Cardiac septum (tissue), 1 donor: Measurements from ENCODE around the gene MAPK6. TPM values are rescaled to one million over a fixed set of nuclear protein-coding genes. Genes with fewer than 3 reads are reported as not detected.

Experiments
- DNase-seq: peaks from one replicate; pipeline ENCODE4 v3.0.0-alpha.2; 2020; ENCODE audit warnings: low spot score
- intact Hi-C: fragments of 100-400 bp; cut with DNase I; formaldehyde crosslinking; loops from one replicate; pipeline ENCODE4 v1.14.0; 2022
- total RNA-seq: library from RNA; stranded (reverse); fragmentation: NEBNext Ultra II Directional; extraction: Animal tissue kit (Norgen Biotek cat#: 25700); gene quantifications from one replicate; pipeline ENCODE4 v1.2.1, GENCODE V29; 2021
- donor health status: DM: no; HTN: no; CAD: no.

Gene MAPK6
- total RNA-seq, 1 donor from 2014 or later: 20.1 TPM

DNA sequence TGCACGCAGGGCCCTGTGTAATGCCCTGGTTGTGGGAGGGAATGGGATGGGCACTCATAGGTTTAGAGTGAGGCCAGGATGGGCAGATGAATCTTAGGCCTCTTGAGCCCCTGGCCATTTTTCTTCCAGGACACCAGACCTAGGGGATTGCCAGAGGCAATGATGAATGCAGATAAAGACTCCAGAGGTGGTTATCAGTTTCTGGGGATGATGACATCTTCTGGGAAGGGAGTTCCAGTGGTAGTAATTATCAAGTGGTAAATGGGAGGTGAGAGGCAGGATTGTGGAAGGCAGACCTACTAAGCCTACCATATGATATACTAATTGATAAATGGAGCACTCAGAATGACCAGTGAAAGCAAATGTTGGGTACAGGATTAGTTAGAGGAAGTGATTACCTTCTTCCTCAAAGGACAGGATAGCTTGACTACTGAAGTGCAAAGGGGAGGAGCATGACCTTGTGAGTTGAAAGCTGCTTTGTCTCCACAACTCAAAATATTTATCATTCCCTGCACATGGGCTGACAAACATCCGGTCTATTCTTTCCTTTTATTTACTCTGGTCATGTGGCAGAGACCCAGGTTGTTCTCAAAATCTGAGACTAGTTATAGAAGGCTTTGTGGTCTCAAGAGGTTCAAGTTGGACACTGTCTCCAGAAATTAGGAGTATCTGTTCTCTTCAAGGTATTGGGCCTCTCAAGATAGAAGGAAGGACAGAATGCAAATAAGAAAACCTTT lies 10.2 kb upstream of the MAPK6 start:
- intact Hi-C loops: no loop called here
- no peak for DNase-seq

DNA sequence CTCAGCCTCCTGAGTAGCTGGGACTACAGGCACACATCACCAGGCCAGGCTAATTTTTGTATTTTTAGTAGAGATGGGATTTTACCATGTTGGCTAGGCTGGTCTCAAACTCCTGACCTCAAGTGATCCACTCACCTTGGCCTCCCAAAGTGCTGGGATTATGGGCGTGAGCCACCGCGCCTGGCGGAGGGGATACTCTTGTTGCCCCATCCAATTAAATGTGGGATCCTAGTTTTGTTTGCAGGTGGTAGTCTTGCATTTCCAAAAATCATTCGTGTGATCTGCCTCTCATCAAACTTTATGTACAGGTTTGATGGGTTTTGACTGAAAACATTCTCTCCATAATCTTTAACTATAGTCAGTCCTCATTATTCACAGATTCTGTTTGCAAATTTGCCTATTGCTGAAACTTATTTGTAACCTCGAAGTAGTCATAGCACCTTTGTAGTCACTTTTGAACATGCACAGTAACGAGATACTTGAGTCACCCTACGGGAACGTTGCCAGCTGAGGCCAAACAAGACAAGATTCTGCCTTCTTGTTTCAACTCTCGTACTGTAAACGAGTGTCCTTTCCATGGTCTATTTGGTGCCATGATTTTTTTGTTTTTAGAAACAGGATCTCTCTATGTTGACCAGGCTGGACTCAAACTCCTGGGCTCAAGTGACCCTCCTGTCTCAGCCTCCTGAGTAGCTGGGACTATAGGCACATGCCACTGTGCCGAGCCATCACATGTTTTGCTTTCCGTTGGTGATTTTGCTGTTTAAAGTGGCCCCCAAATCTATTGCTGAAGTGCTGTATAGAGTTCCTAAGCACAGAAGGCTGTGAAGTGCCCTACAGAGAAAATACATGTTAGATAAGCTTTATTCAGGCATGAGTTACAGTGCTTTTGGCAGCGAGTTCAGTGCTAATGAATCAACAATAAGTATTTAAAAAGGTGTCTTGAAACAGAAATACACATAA lies 8.1 kb upstream of the MAPK6 start:
- intact Hi-C loops: no loop called here

DNA sequence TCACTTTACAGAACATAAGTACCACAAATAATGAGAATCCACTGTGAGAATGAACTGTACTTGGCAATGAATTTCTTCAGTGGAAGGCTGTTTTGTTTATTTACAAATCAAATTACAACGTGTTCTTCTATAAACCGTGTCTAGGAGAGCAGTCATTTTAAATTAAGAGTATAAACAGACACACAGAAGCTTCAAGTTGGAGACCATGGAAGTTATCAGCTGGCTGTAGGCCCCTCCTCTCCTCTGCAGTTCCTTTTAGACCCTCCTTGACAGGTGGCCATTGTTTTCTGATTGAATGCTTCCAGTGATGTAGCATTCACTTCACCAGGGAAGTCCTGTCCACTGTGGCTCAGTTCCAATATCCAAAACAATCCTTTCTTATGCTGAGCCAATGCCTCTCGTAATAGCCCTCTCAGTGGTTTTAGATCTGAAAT lies 7.3 kb upstream of the MAPK6 start:
- DNase-seq: no peak
- intact Hi-C loops: no loop called here

More for the DNA sequence above, 8.1 kb upstream of the MAPK6 start:
- DNase-seq: no peak

DNA sequence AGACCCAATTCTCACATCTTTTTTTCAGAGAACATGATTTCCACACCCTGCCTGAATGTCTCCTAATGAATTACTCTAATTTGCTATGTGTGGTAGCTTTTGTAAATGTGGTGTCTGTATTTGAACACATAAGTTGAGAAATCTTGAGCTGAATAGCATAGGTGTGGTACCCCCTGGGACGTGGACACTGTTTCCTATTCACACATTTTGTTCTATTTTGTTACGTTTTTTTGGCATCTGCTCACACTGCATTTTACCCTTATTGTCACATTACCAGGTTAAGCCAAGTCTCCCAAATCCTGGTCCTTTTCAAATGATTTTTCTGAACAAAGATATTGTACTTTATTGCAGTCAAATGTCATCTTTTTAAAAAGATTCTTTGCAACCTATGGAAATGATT lies 6.8 kb upstream of the MAPK6 start:
- intact Hi-C loops: no loop called here
- no peak for DNase-seq

DNA sequence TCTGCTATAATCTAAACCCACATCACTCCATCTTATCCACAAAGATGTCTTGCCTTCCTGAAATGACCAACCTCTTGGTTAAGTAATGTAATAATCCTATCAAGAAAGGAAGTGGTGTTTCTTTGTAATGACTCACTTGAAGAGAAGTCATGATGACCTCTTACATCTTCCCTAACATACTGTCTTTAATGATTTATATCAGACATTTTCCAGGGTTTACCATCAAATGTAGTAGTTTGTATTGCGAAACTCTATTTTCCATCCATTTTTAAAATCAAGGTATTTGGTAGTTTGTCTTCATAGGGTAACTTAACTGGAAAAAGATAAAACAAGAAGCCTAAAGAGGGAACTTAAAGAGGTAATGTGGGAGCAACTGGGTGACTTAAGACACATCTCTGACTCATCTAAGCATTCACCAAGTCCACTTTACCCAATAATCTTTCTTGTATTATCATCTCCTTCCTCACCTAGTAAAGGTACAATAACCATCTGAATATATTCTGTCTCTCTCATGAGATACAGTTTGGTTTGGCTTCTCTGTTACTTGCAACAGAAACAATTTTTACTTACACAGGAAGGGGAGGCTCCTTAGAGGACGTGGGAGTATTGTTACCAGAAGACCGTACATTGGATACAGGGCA lies 5.7 kb upstream of the MAPK6 start:
- intact Hi-C loops: no loop called here
- no peak for DNase-seq

DNA sequence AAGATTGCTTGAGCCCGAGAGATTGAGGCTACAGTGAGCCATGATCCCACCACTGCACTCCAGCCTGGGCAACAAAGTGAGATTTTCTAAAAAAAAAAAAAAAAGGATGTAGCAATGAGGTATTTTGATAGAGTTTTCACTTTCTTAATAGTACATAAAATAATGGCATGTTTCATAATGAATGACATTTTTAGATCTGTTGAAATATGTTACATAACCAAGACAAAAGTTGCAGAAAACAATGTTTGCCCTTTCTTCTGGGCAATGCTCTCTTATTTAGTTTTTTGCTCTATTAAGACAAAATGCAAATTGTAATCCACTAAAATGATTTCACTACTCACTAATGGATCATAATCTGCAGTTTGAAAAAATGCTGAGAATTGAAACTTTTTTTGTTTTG lies 4.4 kb upstream of the MAPK6 start:
- intact Hi-C loops: no loop called here
- no peak for DNase-seq

DNA sequence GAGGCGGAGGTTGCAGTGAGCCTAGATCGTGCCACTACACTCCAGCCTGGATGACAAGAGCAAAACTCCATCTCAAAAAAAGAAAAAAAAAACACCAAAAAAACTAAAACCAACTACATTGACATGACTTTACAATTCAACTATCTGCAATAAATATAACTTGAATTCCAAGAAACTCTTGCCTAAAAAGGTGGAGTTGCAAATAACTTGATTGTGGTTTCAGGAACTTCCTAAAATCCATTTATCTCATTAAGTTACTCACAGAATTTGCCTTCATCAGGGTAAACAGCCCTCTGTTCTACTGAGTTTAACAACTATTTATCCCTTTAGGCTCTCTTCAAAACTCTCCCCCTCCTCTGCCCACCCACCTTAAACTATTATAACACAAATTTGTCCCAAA lies 2.7 kb upstream of the MAPK6 start:
- no peak for DNase-seq
- intact Hi-C loops: no loop called here

DNA sequence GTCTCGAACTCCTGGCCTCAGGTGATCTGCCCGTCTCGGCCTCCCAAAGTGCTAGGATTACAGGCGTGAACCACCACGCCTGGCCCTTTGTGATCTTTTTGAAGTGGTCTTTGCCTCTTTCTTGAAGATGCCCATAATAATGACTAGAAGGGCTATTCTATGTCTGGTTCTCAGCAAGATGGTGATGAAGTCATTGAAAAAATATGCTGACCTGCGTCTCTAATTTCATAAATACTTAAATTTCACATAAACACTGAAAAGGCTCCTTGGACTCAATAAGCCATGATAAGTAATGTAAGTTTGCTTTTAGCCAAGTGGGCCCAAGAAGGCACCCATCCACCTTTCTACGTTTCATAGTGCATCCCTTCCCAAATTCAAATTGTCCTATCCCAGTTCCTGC lies 775 bp upstream of the MAPK6 start:
- no peak for DNase-seq
- intact Hi-C loops: no loop called here

DNA sequence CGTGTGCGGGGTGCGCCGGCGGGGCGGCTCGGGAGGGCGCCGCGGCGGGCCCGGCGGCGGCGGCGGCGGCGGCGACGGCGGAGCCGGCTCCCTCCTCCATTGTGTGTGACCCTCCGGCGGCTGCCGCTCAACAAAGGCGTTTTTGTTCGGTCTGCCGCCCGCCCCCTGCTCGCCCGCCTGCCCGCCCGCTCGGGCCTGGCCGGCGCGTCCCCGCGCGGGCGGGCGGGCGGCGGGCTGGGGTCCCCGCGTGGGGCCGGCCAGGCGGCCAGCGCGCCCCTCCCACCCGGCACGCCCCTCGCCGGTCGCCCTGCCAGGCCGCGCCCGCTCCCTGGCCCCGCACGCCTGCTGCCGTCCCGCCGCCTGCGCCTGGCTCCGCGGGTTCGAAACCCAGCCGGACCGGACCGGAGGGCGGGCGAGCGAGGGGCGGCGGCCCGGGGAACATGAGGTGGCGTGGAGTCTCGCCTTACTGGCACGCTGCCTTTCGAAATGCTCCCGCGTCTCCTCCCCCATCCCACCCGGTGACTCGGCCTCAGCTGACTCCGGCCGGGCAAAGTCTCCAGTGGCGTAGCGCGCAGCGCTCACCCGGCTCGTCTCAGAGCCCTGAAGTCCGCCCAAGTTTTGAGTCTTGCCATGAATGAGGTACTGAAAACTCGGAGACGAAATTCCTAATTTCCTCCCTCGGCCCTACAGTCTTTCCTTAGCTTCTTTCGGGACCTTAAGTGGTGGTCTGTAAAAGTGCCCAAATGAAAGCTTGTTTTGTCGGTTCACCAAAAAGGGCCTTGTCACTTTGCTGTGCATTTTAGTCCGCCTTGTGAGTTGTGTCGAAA lies 588 bp downstream of the MAPK6 start:
- intact Hi-C loops: loop anchor here (1.0 kb wide), 1 partner anchor 48 kb away; the partner anchor contains the start of gene LEO1
- peak; percentile 88 for DNase-seq

DNA sequence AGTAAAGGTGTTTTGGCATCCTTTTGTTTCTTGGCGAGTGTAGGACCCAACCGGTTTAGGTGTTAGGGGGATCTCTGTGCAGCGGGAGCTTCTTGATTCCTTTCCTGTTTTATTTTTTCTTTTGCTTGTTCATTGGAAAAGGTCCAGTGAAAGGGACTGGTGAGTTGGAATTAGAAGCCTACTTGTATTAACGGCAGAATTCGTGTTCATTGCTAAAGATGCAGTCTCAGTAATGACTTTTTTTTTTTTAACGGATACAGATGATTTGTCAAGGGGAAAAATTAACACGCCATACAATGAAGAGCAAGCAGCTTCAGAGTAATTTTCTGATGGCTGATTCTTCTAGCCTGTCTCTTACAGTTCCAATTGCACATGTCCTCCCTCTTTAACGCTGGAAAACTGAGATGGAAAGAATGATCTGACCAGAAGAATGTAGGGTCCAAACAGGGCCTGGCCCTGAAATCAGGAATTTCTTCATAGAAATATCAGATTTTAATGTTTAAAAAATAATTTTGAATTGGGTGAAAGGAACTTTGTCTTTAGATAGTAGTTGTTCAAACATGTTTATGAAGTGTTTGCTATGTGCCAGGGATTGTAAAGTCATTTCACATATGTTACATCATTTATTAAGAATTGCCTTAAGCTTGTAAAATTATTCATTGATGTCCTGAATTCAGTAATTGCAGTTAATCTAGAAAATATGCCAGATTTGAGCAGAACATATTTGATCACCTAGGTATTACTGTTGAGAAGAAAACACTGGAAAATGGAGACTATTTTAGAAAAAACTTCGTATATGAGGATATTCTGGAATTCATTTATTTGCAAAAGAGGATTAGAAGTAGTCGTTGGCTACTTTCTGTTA lies 1.4 kb downstream of the MAPK6 start:
- intact Hi-C loops: no loop called here
- DNase-seq: no peak

DNA sequence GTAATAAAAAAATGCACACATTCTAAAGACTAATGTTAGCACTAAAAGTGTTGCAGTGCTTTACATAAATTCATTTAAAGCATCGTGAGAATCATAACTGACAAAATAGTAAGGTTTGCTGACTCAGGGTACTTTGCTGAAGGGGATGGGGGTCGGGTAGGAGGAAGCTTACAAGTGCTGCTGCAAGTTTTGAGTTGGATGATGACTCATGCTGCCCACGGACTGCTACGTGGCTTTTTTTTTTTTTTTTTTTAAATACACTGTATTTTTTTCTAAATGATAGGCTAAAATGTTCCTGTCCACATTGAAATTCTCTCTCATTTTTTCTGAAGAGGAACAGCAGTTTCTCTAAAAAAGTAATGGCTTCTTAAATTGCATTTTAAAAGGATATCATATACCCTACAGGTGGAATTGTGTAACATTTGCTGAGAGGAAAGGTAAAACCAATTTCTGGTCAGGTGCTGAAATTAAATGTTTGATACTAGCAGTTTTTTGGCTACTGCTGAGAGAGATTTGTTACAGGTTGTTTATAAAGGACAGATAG lies 2.2 kb downstream of the MAPK6 start:
- DNase-seq: no peak

DNA sequence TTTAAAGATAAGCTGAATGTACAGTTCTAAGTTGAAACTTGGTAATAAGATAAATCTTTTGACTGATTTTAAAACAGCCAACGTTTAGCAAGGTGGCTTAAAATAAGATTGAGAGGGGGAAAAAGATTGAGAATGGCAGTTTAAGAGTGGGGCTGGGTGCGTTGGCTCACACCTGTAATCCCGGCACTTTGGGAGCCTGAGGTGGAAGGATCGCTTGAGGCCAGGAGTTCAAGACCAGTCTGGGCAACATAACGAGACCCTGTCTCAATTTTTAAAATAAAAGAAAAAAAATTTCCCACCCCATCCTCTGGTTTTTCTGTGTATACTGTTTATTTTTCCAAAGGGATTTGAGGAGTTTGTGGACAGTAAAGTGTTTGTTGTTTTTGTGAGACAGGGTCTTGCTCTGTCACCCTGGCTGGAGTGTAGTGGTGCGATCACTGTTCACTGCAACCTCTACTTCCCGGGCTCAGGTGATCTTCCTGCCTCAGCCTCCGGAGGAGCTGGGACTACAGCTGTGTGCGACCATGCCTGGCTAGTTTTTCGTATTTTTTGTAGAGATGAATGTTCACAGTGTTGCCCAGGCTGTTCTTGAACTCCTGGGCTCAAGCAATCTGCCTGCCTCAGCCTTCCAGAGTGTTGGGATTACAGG lies 3.0 kb downstream of the MAPK6 start:
- intact Hi-C loops: no loop called here
- no peak for DNase-seq

More for the DNA sequence above, 2.2 kb downstream of the MAPK6 start:
- intact Hi-C loops: no loop called here

DNA sequence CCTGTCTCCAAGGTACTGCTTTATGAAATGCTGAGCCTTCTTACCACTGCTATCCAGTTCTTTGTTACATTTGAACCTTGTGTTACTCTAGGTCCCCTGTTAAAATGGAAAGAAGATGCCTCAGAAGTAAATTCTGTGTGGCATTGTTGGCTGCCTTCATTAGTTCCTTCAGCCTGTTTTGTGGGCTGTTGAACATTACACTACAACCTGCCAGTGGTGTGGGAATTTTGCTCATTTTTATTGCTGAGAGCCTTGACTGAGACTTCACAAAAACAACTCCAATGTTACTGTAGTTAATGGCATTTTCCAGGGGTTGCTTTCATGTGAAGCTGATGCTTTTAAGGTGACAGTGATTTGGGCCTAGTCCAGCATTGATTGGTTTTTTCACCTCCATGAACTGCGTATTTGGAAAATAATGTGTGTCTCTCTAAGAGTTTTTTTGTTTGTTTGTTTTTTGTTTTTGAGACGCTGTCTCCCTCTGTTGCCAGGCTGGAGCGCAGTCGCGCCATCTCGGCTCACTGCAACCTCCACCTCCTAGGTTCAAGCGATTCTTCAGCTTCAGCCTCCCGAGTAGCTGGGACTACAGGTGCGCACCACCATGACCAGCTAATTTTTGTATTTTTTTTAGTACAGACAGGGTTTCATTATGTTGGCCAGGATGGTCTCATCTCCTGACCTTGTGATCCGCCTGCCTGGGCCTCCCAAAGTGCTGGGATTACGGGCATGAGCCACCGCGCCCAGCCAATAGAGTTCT lies 4.3 kb downstream of the MAPK6 start:
- no peak for DNase-seq
- intact Hi-C loops: no loop called here

DNA sequence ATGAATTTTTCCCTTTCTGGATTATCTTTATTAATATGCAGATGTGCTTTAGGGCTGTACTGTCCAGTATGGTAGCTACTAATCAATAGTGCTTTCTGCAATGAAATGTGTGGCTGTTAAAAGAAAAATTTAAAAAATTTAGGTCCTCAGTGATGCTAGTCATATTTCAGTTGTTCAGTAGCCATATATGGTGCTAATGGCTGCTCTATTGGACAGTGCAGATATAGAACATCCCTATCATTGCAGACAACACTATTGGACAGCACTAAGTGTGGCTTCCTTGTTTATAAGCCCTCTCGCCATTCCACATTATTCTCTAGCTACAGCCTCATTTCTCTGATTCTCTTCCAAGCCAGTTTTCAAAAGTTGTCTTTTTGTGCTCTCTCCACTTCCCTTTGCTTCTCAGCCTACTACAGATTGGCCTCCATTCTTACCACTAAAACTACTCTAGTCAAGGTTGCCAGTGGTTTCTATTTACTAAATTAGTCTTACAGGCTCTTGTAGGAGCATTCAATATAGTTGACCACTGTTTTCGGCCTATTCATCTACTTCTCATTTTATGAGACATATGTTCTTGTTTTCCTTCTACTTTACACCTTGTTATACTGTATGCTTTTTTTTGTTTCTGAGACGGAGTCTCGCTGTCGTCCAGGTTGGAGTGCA lies 9.5 kb downstream of the MAPK6 start:
- intact Hi-C loops: no loop called here
- no peak for DNase-seq

DNA sequence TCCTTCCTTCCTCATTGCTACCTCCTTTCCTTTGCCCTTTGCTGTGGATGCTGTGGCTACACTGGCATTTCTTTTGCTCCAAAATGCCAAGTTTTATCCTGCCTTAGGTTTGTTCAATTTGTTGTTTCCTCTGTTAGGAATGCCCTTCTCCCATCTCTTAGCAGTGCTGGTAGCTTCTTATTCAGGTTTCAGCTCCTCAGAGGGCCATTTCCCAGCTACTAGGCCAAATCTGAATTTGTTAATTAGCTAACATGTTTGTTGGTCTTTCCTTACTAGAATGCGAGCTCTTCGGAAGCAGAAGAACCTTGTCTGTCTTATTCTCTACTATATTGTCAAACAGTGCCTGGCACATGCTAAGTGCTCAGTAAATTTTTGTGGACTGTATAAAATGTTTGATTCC lies 11.0 kb downstream of the MAPK6 start:
- no peak for DNase-seq
- intact Hi-C loops: no loop called here

DNA sequence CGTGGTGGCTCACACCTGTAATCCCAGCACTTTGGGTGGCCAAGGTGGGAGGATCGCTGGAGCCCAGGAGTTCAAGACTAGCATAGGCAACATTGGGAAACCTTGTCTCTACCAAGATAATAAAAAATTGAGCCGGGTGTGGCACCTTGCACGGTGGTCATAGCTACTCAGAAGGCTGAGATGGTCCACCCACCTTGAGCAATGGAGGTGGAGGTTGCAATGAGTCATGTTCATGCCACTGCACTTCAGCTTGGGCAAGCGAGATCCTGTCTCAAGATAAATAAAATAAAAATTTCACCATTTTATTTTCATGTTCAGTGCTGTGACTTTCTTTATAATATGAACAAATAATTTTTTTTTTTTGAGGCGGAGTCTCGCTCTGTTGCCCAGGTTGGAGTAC lies 12.5 kb downstream of the MAPK6 start:
- DNase-seq: no peak
- intact Hi-C loops: no loop called here
